ENCODE data around the gene UBR3.
"Not testable (repeated sequence)": the region's sequence is repeated elsewhere in the genome, so short reads cannot be mapped to it uniquely, and the experiment has no call there.

UBR3 gene

DNA sequence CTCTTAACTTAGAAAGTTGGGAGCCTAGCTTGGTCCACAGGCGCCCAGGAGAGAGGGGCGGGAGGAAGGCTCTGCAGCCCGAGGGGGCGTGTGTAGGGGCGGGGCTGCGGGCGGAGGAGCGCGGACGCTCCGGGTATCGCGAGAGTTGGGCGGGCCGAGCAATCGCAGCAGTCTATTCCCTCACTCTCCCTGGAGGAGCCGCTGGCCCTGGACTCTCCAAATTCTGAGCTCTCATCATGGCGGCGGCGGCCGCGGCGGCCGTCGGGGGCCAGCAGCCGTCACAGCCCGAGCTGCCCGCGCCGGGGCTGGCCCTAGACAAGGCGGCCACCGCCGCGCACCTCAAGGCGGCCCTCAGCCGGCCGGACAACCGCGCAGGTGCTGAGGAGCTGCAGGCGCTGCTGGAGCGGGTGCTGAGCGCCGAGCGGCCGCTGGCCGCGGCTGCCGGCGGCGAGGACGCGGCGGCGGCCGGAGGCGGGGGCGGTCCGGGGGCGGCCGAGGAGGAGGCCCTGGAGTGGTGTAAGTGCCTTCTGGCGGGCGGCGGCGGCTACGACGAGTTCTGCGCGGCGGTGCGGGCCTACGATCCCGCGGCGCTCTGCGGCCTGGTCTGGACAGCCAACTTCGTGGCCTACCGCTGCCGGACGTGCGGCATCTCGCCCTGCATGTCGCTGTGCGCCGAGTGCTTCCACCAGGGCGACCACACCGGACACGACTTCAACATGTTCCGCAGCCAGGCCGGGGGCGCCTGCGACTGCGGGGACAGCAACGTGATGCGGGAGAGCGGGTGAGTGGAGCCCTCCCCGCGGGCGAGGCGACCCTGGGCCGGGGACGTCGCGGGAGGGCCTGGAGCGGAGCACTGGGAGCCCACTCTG lies at the start of gene UBR3:
UBR3 (plus strand) TSS at position 183 of the 869 bp plus-strand sequence; CDS start at position 237, 54 bp downstream.
- peak; percentile 91 for DNase-seq

- no peak for DNase-seq
Measured at GRCh38 chr2:169778446-169778845, 48.8 kb upstream of the UBR3 start.

- no peak for DNase-seq
Measured at GRCh38 chr2:169781249-169782013, 45.8 kb upstream of the UBR3 start.

DNA sequence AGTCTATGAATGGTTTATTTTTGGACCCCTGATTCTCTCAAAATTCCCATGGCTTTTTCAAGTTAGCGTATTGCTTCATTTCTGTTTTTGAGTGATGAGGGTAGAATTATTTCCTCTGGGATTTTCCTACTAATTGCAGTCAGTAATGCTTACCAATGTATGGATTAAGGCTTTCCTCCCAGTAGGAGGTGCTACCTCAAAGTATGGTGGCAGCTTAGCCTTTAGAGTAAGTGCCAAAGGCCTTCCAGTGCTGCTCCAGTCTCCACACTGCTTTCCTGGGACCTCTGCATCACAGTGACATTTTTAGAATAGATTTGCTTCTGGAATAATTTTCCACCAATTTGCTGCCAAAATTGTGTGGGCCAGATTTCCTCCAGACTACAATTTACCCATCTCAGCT lies 44.7 kb upstream of the UBR3 start:
- no peak for DNase-seq

GRCh38 chr2:169790581-169790980 lies 36.7 kb upstream of the UBR3 start:
- DNase-seq, result no peak

DNA sequence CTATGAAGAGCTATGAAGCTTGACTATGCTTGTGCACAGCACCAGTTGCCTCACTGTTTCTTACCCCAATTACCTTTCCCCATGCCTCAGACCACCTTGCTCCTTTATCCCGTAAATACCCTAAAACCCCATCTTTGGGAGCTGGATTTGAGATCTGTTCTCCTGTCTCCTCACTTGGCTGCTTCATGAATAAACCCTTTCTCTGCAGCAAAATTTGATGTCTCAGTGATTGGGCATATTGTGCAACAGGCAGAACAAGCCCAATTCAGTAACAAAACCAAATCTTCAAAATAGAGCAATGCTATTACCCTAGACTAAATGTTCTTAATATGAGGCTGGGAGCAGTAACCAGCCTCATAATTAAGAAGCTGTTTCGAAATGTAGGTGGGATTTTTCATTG lies 32.1 kb upstream of the UBR3 start:
- no peak for DNase-seq

GRCh38 chr2:169796441-169796840 lies 30.8 kb upstream of the UBR3 start:
- no peak for DNase-seq

GRCh38 chr2:169797601-169798000 lies 29.7 kb upstream of the UBR3 start:
- no peak for DNase-seq

DNA sequence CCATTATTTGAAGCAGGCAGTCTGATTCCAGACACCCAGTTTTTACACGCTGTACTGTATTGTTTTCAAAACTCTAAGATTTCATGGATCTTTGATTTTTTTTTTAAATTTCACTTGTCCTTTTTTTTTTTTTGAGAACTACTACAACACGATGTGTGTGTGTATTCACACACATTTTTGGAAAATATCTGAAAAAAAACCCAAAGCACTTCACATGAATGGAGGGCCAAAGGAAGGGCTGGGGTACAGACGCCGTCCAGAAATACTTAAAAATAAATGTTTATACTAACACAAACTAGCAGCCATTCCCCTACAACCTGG lies 28.9 kb upstream of the UBR3 start:
- no peak for DNase-seq

GRCh38 chr2:169798718-169799592 lies 28.3 kb upstream of the UBR3 start, which contains the start of gene SSB:
Gene SSB (plus strand): TSS chr2:169798871. CDS start chr2:169800961, 2,090 bp downstream.
- peak; percentile 93 for DNase-seq

- DNase-seq, result no peak
Measured at GRCh38 chr2:169803480-169803879, 23.8 kb upstream of the UBR3 start.

GRCh38 chr2:169806586-169806985 lies 20.7 kb upstream of the UBR3 start:
- DNase-seq, result no peak

DNA sequence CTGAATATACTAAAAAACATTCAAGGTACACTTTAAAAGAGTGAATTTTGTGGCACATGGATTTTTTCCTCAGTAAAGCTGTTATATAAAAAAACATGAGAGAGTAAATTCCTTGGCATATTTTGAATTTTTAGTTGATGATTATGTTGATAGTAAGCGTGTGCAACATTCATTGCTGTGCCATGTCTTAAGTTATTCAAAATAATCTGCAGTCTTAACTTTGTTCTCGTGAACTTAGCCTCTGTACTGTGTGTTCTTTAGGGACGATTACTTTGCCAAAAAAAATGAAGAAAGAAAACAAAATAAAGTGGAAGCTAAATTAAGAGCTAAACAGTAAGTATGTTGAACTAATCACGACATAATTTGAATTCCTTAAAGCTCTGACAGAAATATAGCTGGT lies 19.0 kb upstream of the UBR3 start:
- no peak for DNase-seq

- no peak for DNase-seq
Measured at GRCh38 chr2:169815849-169816248, 11.4 kb upstream of the UBR3 start.

DNA sequence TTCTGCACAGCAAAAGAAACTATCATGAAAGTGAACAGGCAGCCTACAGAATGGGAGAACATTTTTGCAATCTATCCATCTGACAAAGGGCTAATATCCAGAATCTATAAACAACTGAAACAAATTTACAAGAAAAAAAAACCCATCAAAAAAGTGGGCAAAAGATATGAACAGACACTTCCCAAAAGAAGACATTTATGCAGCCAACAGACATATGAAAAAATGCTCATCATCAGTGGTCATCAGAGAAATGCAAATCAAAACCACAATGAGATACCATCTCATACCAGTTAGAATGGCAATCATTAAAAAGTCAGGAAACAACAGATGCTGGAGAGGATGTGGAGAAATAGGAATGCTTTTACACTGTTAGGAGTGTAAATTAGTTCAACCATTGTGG lies 10.3 kb upstream of the UBR3 start:
- not testable (repeated sequence) for DNase-seq

DNA sequence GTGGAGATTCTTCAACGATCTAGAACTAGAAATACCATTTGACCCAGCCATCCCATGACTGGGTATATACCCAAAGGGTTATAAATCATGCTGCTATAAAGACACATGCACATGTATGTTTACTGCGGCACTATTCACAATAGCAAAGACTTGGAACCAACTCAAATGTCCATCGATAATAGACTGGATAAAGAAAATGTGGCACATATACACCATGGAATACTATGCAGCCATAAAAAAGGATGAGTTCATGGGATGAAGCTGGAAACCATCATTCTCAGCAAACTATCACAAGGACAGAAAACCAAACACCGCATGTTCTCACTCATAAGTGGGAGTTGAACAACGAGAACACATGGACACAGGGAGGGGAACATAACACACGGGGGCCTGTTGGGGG lies 9.9 kb upstream of the UBR3 start:
- DNase-seq, result not testable (repeated sequence)

- no peak for DNase-seq
Measured at GRCh38 chr2:169818241-169818640, 9.0 kb upstream of the UBR3 start.

- DNase-seq, result no peak
Measured at GRCh38 chr2:169819106-169819505, 8.1 kb upstream of the UBR3 start.

GRCh38 chr2:169820101-169820500 lies 7.2 kb upstream of the UBR3 start:
- not testable (repeated sequence) for DNase-seq

DNA sequence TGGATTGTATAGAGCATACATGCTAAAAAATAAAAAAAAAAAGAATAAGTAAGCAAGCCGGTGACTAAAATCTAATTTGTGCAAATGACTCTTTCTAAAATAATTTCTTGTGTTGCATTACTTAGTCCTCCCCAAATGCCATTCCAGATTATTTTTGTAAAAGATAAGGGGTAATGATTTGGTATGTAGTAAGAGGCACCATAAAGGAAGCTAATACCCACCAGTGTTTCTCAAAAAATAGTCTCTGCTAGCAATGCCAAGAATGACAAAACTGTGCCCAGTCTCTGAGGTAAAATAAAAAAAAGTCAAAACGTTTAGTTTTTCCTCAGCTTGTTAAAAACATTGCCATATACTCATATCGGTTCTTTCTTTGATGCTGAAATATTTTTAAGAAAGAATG lies 5.2 kb upstream of the UBR3 start:
- no peak for DNase-seq

GRCh38 chr2:169822785-169823392 lies 4.4 kb upstream of the UBR3 start:
- no peak for DNase-seq

DNA sequence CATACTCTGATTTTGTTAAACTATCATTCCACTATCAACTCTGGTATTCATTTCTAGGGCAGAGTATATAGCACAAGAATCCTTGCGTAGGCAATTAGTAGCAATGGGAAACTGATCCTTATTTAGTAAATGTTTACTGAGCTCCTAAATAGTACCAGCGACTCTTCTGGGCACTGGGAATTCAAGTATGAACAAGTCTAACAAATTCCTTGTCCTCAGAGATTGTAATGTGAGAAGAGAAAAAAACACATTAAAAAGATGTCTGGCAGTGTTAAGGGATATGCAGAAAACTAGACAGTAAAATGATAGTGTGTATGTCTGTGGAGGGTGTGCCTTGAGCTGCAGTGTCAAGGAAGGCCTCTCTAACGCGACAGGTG lies 3.3 kb upstream of the UBR3 start:
- no peak for DNase-seq

Data from CD4-positive, alpha-beta T cell treated with Interleukin-12 subunit alpha and Interleukin-12 subunit beta, for 1 hour (primary cell).